Cardiac septum (tissue), 1 donor: ENCODE measurements around the gene FAIM. TPM values are rescaled to one million over a fixed set of nuclear protein-coding genes. Genes with fewer than 3 reads are reported as not detected.
"Not testable (repeated sequence)": the region's sequence is repeated elsewhere in the genome, so short reads cannot be mapped to it uniquely, and the experiment has no call there.

Experiments
- DNase-seq: peaks from one replicate; pipeline ENCODE4 v3.0.0-alpha.2; 2020; ENCODE audit warnings: low spot score
- intact Hi-C: fragments of 100-400 bp; cut with DNase I; formaldehyde crosslinking; loops from one replicate; pipeline ENCODE4 v1.14.0; 2022
- total RNA-seq: library from RNA; stranded (reverse); fragmentation: NEBNext Ultra II Directional; extraction: Animal tissue kit (Norgen Biotek cat#: 25700); gene quantifications from one replicate; pipeline ENCODE4 v1.2.1, GENCODE V29; 2021
- donor health status: DM: no; HTN: no; CAD: no.

FAIM gene
- total RNA-seq, 1 donor from 2014 or later = 3.5 TPM

GRCh38 chr3:138597186-138597976 lies 11.2 kb upstream of the FAIM start:
- DNase-seq = not testable (repeated sequence)
- intact Hi-C loops = loop anchor here (10.0 kb wide), 1 partner anchor 237 kb away; the partner anchor contains the start of gene PIK3CB

- intact Hi-C loops = loop anchor here (10.0 kb wide), 1 partner anchor 236 kb away; the partner anchor contains the start of gene PIK3CB
- no peak for DNase-seq
These were observed 10.0 kb upstream of the FAIM start for GRCh38 chr3:138598534-138598933.

- intact Hi-C loops = no loop called here
- no peak for DNase-seq
These were observed 8.3 kb upstream of the FAIM start for GRCh38 chr3:138600100-138600745.

- DNase-seq, intact Hi-C loops: not testable (repeated sequence)
These were observed 6.9 kb upstream of the FAIM start for GRCh38 chr3:138601661-138602060.

GRCh38 chr3:138604106-138604595 lies 4.4 kb upstream of the FAIM start:
- intact Hi-C loops, DNase-seq: not testable (repeated sequence)

GRCh38 chr3:138609898-138610266 lies 1.3 kb downstream of the FAIM start:
- intact Hi-C loops = loop anchor here (2.0 to 5.0 kb wide), 2 partner anchors 15 to 307 kb away; partner anchors contain the start of gene CEP70
- no peak for DNase-seq

GRCh38 chr3:138615462-138615861 lies 6.9 kb downstream of the FAIM start:
- DNase-seq = no peak
- intact Hi-C loops = no loop called here

GRCh38 chr3:138620431-138620830 lies 11.9 kb downstream of the FAIM start:
- no peak for DNase-seq
- intact Hi-C loops = no loop called here

GRCh38 chr3:138624518-138624917 lies 15.9 kb downstream of the FAIM start:
- intact Hi-C loops = no loop called here
- DNase-seq = no peak

- intact Hi-C loops = no loop called here
These were observed 17.3 kb downstream of the FAIM start for GRCh38 chr3:138625707-138626365.

GRCh38 chr3:138629526-138629925 lies 21.0 kb downstream of the FAIM start:
- intact Hi-C loops = no loop called here
- no peak for DNase-seq

More at GRCh38 chr3:138625707-138626365, 17.3 kb downstream of the FAIM start:
- DNase-seq = no peak

- no peak for DNase-seq
- intact Hi-C loops = no loop called here
These were observed 30.1 kb downstream of the FAIM start for GRCh38 chr3:138638641-138639040.

GRCh38 chr3:138640537-138640936 lies 32.0 kb downstream of the FAIM start:
- intact Hi-C loops = no loop called here
- no peak for DNase-seq

GRCh38 chr3:138642226-138642926 lies 33.8 kb downstream of the FAIM start:
- intact Hi-C loops = no loop called here

GRCh38 chr3:138642927-138643253 lies 34.3 kb downstream of the FAIM start:
- no peak for DNase-seq
- intact Hi-C loops = no loop called here

More at GRCh38 chr3:138642226-138642926, 33.8 kb downstream of the FAIM start:
- no peak for DNase-seq

GRCh38 chr3:138646008-138646407 lies 37.4 kb downstream of the FAIM start:
- no peak for DNase-seq
- intact Hi-C loops = no loop called here

- intact Hi-C loops = no loop called here
These were observed 37.9 kb downstream of the FAIM start for GRCh38 chr3:138646513-138646912.

GRCh38 chr3:138649134-138649533 lies 40.6 kb downstream of the FAIM start:
- intact Hi-C loops = no loop called here
- no peak for DNase-seq

More at GRCh38 chr3:138646513-138646912, 37.9 kb downstream of the FAIM start:
- no peak for DNase-seq

GRCh38 chr3:138653567-138653966 lies 45.0 kb downstream of the FAIM start:
- intact Hi-C loops = no loop called here
- DNase-seq = no peak

- no peak for DNase-seq
- intact Hi-C loops = no loop called here
These were observed 48.9 kb downstream of the FAIM start for GRCh38 chr3:138657508-138657907.
